H7 (cell line): ENCODE results near the gene EWSR1. TPM values are rescaled to one million over a fixed set of nuclear protein-coding genes. Genes with fewer than 3 reads are reported as not detected.
A peak's percentile ranks its signal among the peaks of the same experiment; 100 is the strongest.

ENCODE experiments used
- DNase-seq: peaks from one replicate; pipeline ENCODE4 v3.0.0; 2012
- H3K27me3 ChIP-seq: 2 replicates; pipeline ENCODE4 v1.6.0; 2011; ENCODE audit warnings: mild to moderate bottlenecking, low read length; ENCODE audit not compliant: control insufficient read depth, insufficient read depth
- H3K36me3 ChIP-seq: replicated peaks from 2 replicates; pipeline ENCODE4 v1.5.1; 2011; ENCODE audit warnings: low read length; ENCODE audit not compliant: control insufficient read depth, insufficient read depth
- H3K4me3 ChIP-seq: 2 replicates; pipeline ENCODE4 v1.5.1; 2011; ENCODE audit warnings: low read depth, mild to moderate bottlenecking, control low read depth, low read length, moderate library complexity; ENCODE audit not compliant: insufficient read depth
- total RNA-seq: library from RNA; depleted of rRNA; stranded (reverse); fragments of >200 nt; shearing (Covaris generic); gene quantifications from 2 replicates; pipeline ENCODE4 v1.2.3, GENCODE V29; 2014

The EWSR1 gene
- total RNA-seq, 1 experiment from 2014 or later, result 229 TPM

DNA sequence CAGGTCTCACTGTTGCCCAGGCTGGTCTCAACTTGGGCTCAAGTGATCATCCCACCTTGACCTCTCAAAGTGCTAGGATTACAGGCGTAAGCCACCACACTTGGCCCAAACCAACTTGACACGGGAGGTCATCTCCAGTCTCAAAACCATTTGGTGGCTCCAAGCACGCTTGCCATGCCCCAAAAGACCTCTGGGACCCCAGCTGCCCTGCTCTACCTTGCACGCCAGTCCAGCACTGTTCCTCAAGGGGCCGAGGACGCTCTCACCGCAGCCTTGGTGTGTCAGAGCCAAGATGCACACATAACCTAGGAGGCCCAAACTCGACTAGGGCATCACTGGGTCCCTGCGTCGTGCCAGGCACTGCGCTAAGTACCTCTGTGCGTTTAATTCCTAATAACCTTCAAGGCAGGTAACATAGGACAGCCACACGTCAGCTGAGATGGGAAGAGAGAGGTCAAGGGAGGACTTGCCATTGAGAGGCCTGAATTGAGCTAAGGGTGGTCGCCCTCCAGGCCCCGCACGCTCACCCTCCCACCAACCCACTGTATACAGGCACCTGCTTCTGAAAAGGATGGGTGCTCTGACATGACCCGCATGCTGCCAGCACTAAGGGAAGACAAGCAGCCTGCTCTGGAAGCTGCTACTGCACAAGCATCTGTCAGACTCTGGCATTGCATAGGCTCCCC is 33.8 kb downstream of the EWSR1 start:
- DNase-seq, result peak; percentile 48
- no peak overlapping the region for H3K4me3 ChIP-seq

GRCh38 chr22:29302402-29302680 is 34.3 kb downstream of the EWSR1 start:
- no peak for DNase-seq
- Histone ChIP-seq H3K27me3 (no peaks in the 10 kb centered on the region), H3K36me3 (peaks cover 24% of the 10 kb centered on the region), H3K4me3 (no peak overlapping the region)

More for the DNA sequence above, 33.8 kb downstream of the EWSR1 start:
- Histone ChIP-seq H3K36me3 (peaks cover 29% of the 10 kb centered on the region), H3K27me3 (no peaks in the 10 kb centered on the region)

DNA sequence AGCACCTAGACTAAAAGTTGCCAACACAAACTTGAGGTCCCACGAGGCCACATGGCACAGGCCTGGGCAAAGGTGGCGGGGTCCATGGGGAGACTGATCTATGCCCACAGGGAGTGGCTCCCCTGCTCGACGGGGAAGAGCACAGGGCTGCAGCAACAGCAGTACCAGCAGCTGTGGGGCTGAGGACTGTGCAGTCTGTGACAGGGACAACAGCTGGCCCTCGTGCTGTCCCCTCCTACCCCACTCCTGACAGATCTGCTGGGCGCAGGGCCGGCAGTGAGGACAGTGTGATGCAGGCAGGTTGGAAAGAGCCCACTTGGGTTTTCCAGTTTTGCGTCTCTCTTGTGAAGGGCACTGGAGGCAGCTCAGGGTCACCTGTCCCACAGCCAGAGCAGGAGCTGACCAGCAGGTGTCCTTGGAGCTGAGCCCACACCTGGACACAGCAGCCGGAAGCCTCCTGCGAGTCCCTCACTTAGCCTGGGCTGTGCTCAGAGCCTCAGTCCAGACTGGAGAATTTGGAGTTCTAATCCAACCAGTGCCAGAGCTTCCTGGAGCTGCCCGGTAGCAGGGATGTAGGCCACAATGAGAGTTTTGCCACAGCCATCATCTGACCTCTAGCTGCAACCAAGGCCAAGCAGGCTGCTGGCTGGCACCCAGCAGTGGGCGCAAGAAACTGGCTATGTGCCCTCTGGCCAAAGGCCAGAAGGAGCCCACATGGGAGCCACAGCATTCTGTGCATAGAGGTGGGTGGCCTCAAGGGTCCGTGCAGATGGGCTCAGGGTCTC is 34.8 kb downstream of the EWSR1 start:
- Histone ChIP-seq H3K27me3 (no peaks in the 10 kb centered on the region), H3K4me3 (no peak overlapping the region), H3K36me3 (peaks cover 18% of the 10 kb centered on the region)
- peak; percentile 59 for DNase-seq

GRCh38 chr22:29305836-29306174 is 37.7 kb downstream of the EWSR1 start:
- H3K27me3 ChIP-seq, result no peaks in the 10 kb centered on the region
- DNase-seq, result no peak
- H3K4me3 ChIP-seq, result peak overlapping the region; percentile 64
- no peaks in the 10 kb centered on the region for H3K36me3 ChIP-seq

- no peaks in the 10 kb centered on the region for H3K27me3 ChIP-seq
- peak within 1 kb of the TSS; percentile 64 for H3K4me3 ChIP-seq
- DNase-seq, result peak; percentile 92
- no peaks in the 10 kb centered on the region for H3K36me3 ChIP-seq
Observed at GRCh38 chr22:29306175-29306834, 38.2 kb downstream of the EWSR1 start, which contains the start of gene GAS2L1. TSS of gene GAS2L1 (plus strand) at chr22:29306650. CDS start at chr22:29308106, 1,456 bp downstream.

DNA sequence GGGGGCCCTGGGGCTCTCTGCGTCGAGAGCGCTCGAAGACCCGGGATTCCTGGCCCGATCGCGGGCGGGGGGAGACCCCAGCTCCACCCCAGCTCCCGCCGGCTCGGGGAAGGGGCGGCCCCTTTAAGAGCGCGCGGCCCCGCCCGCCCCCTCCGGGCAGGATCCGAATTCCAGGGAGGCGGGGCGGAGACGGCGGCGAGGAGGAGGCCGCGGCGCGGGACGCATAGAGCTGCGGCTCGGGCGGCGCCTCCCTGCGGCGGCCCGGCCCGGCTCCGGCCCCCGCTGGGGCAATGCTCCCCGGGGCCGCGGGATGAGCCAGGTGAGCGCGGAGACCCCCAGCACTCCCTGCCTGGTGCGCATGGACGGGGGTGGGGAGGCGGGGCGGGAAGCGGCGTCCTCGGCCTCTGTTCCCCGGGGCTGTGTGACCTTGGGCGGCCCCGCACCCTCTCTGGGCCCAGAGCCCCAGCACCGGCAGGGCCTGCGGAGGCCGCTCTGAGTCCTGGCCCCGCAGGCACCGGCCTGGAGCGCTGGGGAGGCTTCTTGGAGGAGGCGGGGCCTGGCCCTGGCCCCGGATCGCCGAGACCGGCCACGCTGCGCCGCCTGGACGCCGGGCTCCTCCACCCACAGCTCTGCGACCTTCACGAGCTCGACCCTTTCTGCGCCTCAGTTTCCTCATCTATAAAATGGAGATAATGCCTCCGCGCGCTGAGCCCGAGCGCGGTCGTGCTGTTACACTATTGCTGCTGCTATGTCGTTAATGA is 38.9 kb downstream of the EWSR1 start:
- Histone ChIP-seq H3K27me3 (no peaks in the 10 kb centered on the region), H3K36me3 (no peaks in the 10 kb centered on the region), H3K4me3 (peak overlapping the region; percentile 64)
- DNase-seq, result peak; percentile 98

GRCh38 chr22:29307596-29308147 is 39.6 kb downstream of the EWSR1 start:
- peak overlapping the region; percentile 64 for H3K4me3 ChIP-seq
- no peaks in the 10 kb centered on the region for H3K27me3 ChIP-seq
- peak; percentile 73 for DNase-seq
- no peaks in the 10 kb centered on the region for H3K36me3 ChIP-seq

- H3K36me3 ChIP-seq, result no peaks in the 10 kb centered on the region
- peak; percentile 71 for DNase-seq
- H3K4me3 ChIP-seq, result no peak overlapping the region
- peaks cover 3% of the 10 kb centered on the region for H3K27me3 ChIP-seq
Observed at GRCh38 chr22:29308148-29308790, 40.2 kb downstream of the EWSR1 start.

GRCh38 chr22:29308791-29309262 is 40.8 kb downstream of the EWSR1 start:
- DNase-seq, result no peak
- no peaks in the 10 kb centered on the region for H3K36me3 ChIP-seq
- H3K27me3 ChIP-seq, result peaks cover 8% of the 10 kb centered on the region
- no peak overlapping the region for H3K4me3 ChIP-seq

- Histone ChIP-seq H3K36me3 (no peaks in the 10 kb centered on the region), H3K27me3 (peaks cover 15% of the 10 kb centered on the region), H3K4me3 (no peak overlapping the region)
- DNase-seq, result peak; percentile 58
Observed at GRCh38 chr22:29309332-29310064, 41.4 kb downstream of the EWSR1 start.

DNA sequence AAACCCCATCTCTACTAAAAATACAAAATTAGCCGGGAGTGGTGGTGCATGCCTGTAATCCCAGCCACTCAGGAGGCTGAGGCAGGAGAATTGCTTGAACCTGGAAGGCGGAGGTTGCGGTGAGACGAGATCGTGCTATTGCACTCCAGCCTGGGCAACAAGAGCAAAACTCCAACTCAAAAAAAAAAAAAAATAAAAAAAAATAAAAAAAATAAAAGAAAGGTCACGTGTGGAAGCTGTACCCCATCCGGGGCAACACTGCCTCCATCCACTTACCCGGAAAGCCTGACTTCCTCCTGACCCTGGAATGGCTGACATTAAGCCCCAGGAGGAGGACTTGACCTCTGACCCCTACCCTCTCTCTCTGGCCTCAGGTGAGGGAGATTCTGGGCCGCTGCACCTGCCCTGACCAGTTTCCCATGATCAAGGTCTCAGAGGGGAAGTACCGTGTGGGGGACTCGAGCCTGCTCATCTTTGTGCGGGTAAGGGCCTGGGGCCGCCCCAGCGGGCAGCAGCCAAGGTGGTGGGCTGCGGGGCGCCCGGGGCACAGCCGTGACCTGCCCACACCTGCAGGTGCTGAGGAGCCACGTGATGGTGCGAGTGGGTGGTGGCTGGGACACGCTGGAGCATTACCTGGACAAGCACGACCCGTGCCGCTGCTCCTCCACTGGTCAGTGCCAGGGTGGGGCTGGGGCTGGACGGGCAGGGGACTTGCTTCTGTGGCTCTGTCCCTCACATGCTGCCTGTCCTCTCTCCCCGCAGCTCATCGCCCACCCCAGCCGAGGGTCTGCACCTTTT is 42.2 kb downstream of the EWSR1 start:
- no peak for DNase-seq
- H3K36me3 ChIP-seq, result no peaks in the 10 kb centered on the region
- no peak overlapping the region for H3K4me3 ChIP-seq
- peaks cover 23% of the 10 kb centered on the region for H3K27me3 ChIP-seq

- Histone ChIP-seq H3K27me3 (peaks cover 29% of the 10 kb centered on the region), H3K36me3 (no peaks in the 10 kb centered on the region), H3K4me3 (no peak overlapping the region)
- DNase-seq, result peak; percentile 94
Observed at GRCh38 chr22:29310863-29311339, 42.8 kb downstream of the EWSR1 start.
